Right atrium auricular region (tissue), 2 donors: ENCODE measurements around the gene SND1. TPM values are rescaled to one million over a fixed set of nuclear protein-coding genes. Genes with fewer than 3 reads are reported as not detected.
"Not testable (repeated sequence)": the region's sequence is repeated elsewhere in the genome, so short reads cannot be mapped to it uniquely, and the experiment has no call there.

Experiments
- DNase-seq: peaks from one replicate; pipeline ENCODE4 v3.0.0-alpha.2; 2019; ENCODE audit warnings: low spot score
- H3K27ac ChIP-seq, 2 donors: fragments of 200-600 bp; sonication (generic); 1 replicate in 1 of 2; 2 replicates in 1 of 2; pipeline ENCODE4 v1.5.1; 2016 to 2019
- H3K27me3 ChIP-seq, 2 donors: fragments of 200-600 bp; sonication (generic); one replicate each; pipeline versions ENCODE4 v1.5.1 to v1.6.0; 2017 to 2019
- H3K36me3 ChIP-seq: fragments of 200-600 bp; sonication (generic); one replicate; pipeline ENCODE4 v1.5.1; 2016
- H3K4me1 ChIP-seq, 2 donors: fragments of 200-600 bp; sonication (generic); one replicate each; pipeline versions ENCODE4 v1.5.1 to v1.6.0; 2017 to 2019
- H3K4me3 ChIP-seq, 2 donors: fragments of 200-600 bp; sonication (generic); 1 replicate in 1 of 2; 2 replicates in 1 of 2; pipeline ENCODE4 v1.5.1; 2017 to 2019; ENCODE audit warnings: mild to moderate bottlenecking in 1 of 2, moderate library complexity in 1 of 2
- H3K9me3 ChIP-seq, 2 donors: fragments of 200-600 bp; sonication (generic); one replicate each; pipeline ENCODE4 v1.5.1; 2019
- total RNA-seq, 2 donors: library from RNA; depleted of rRNA; stranded (reverse); fragments of >200 nt; gene quantifications; one replicate each; pipeline ENCODE4 v1.1.0, GENCODE V29; 2016
- TF ChIP-seq, protein P1 (sequence below), 2 donors: fragments of 200-600 bp; sonication (generic); IDR thresholded peaks; one replicate each; pipeline ENCODE4 v1.5.1; 2019; ENCODE audit warnings: antibody characterized with exemption in 2 of 2

SND1 gene
- total RNA-seq, 2 donors from 2014 or later: 69.4 to 77.6 TPM

- H3K27ac ChIP-seq: no peak overlapping the region
- TF ChIP-seq, protein P1, sequence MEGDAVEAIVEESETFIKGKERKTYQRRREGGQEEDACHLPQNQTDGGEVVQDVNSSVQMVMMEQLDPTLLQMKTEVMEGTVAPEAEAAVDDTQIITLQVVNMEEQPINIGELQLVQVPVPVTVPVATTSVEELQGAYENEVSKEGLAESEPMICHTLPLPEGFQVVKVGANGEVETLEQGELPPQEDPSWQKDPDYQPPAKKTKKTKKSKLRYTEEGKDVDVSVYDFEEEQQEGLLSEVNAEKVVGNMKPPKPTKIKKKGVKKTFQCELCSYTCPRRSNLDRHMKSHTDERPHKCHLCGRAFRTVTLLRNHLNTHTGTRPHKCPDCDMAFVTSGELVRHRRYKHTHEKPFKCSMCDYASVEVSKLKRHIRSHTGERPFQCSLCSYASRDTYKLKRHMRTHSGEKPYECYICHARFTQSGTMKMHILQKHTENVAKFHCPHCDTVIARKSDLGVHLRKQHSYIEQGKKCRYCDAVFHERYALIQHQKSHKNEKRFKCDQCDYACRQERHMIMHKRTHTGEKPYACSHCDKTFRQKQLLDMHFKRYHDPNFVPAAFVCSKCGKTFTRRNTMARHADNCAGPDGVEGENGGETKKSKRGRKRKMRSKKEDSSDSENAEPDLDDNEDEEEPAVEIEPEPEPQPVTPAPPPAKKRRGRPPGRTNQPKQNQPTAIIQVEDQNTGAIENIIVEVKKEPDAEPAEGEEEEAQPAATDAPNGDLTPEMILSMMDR (IDR thresholded peaks at IDR 0.05): no peak
- no peaks in the 10 kb centered on the region for H3K4me1 ChIP-seq
- no peak for DNase-seq
- H3K36me3 ChIP-seq: no peaks in the 10 kb centered on the region
- no peak overlapping the region for H3K4me3 ChIP-seq
- no peaks in the 10 kb centered on the region for H3K9me3 ChIP-seq
- no peaks in the 10 kb centered on the region for H3K27me3 ChIP-seq
These were observed 309.9 kb downstream of the SND1 start for GRCh38 chr7:127961786-127962453.

- H3K27me3 ChIP-seq: no peaks in the 10 kb centered on the region
- H3K27ac ChIP-seq: no peak overlapping the region
- no peaks in the 10 kb centered on the region for H3K9me3 ChIP-seq
- TF ChIP-seq, protein P1 (IDR thresholded peaks at IDR 0.05): no peak
- no peaks in the 10 kb centered on the region for H3K36me3 ChIP-seq
- no peaks in the 10 kb centered on the region for H3K4me1 ChIP-seq
- H3K4me3 ChIP-seq: no peak overlapping the region
- DNase-seq: no peak
These were observed 310.8 kb downstream of the SND1 start for GRCh38 chr7:127962589-127963361.

DNA sequence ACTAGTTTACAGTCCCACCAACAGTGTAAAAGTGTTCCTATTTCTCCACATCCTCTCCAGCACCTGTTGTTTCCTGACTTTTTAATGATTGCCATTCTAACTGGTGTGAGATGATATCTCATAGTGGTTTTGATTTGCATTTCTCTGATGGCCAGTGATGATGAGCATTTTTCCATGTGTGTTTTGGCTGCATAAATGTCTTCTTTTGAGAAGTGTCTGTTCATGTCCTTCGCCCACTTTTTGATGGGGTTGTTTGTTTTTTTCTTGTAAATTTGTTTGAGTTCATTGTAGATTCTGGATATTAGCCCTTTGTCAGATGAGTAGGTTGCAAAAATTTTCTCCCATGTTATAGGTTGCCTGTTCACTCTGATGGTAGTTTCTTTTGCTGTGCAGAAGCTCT is 311.9 kb downstream of the SND1 start:
- not testable (repeated sequence) for DNase-seq, H3K36me3 ChIP-seq, H3K27ac ChIP-seq, H3K9me3 ChIP-seq, H3K27me3 ChIP-seq, H3K4me3 ChIP-seq, H3K4me1 ChIP-seq

GRCh38 chr7:127967281-127967680 is 315.3 kb downstream of the SND1 start:
- TF ChIP-seq, protein P1 (IDR thresholded peaks at IDR 0.05): no peak
- H3K27me3 ChIP-seq: no peaks in the 10 kb centered on the region
- no peak for DNase-seq
- H3K4me1 ChIP-seq: peaks cover 0 to 5% of the 10 kb centered on the region in 2 donors
- H3K27ac ChIP-seq: no peak overlapping the region
- H3K36me3 ChIP-seq: no peaks in the 10 kb centered on the region
- H3K4me3 ChIP-seq: no peak overlapping the region
- no peaks in the 10 kb centered on the region for H3K9me3 ChIP-seq

- no peaks in the 10 kb centered on the region for H3K36me3 ChIP-seq
- peaks cover 0 to 11% of the 10 kb centered on the region in 2 donors for H3K4me1 ChIP-seq
- H3K27me3 ChIP-seq: no peaks in the 10 kb centered on the region
- no peaks in the 10 kb centered on the region for H3K9me3 ChIP-seq
- no peak overlapping the region for H3K4me3 ChIP-seq
- no peak overlapping the region for H3K27ac ChIP-seq
- no peak for DNase-seq
- TF ChIP-seq, protein P1 (IDR thresholded peaks at IDR 0.05): no peak
These were observed 316.6 kb downstream of the SND1 start for GRCh38 chr7:127968547-127968946.

GRCh38 chr7:127973832-127974231 is 321.8 kb downstream of the SND1 start:
- Histone ChIP-seq H3K4me3 (no peak overlapping the region), H3K4me1 (peaks cover 0 to 14% of the 10 kb centered on the region in 2 donors), H3K27me3 (no peaks in the 10 kb centered on the region), H3K9me3 (peaks cover 0 to under 1% of the 10 kb centered on the region in 2 donors), H3K27ac (no peak overlapping the region), H3K36me3 (no peaks in the 10 kb centered on the region)
- TF ChIP-seq, protein P1 (IDR thresholded peaks at IDR 0.05): no peak
- no peak for DNase-seq
